Left lung (tissue), 10 donors: ENCODE data around the gene PSPC1. TPM values are rescaled to one million over a fixed set of nuclear protein-coding genes. Genes with fewer than 3 reads are reported as not detected.

Experiments used
- ATAC-seq: fragments of 200-7000 bp; cut with Tn5 transposase; one replicate; pipeline ENCODE4 v1.9.1; 2020; ENCODE audit warnings: moderate library complexity
- DNase-seq, 4 donors: peaks; one replicate each; pipeline ENCODE4 v3.0.0-alpha.2; 2013 to 2020
- H3K27ac ChIP-seq, 2 donors: fragments of 200-600 bp; sonication (generic) in 1 of 2; one replicate each; pipeline versions ENCODE4 v1.5.0 to v1.8.0; 2020 to 2021
- H3K27me3 ChIP-seq, 2 donors: fragments of 200-600 bp; sonication (generic) in 1 of 2; one replicate each; pipeline versions ENCODE4 v1.5.0 to v1.8.0; 2020 to 2021
- H3K36me3 ChIP-seq, 2 donors: fragments of 200-600 bp; sonication (generic) in 1 of 2; one replicate each; pipeline versions ENCODE4 v1.5.0 to v1.8.0; 2020 to 2021
- H3K4me1 ChIP-seq, 2 donors: fragments of 200-600 bp; one replicate each; pipeline ENCODE4 v1.8.0; 2021
- H3K4me3 ChIP-seq, 2 donors: fragments of 200-600 bp; sonication (generic) in 1 of 2; one replicate each; pipeline versions ENCODE4 v1.5.0 to v1.8.0; 2020 to 2021; ENCODE audit warnings: mild to moderate bottlenecking in 1 of 2
- H3K9me3 ChIP-seq, 2 donors: fragments of 200-600 bp; sonication (generic) in 1 of 2; one replicate each; pipeline versions ENCODE4 v1.5.0 to v1.8.0; 2020 to 2021
- CTCF ChIP-seq, 2 donors: fragments of 200-600 bp; sonication (generic) in 1 of 2; IDR thresholded peaks; one replicate each; pipeline versions ENCODE4 v1.5.0 to v1.8.0; 2021; ENCODE audit warnings: antibody characterized with exemption in 2 of 2
- intact Hi-C, 2 donors: fragments of 100-400 bp; cut with DNase I; formaldehyde crosslinking; loops; one replicate each; pipeline versions ENCODE4 v1.11.2 to v1.14.2; 2022
- polyA plus RNA-seq, 6 donors: library from polyadenylated mRNA; unstranded; fragments of 120-200 nt; gene quantifications; one replicate each; pipeline ENCODE4 v1.2.1, GENCODE V29; 2013; ENCODE audit not compliant: insufficient read length in 6 of 6
- total RNA-seq, 2 donors: library from RNA; stranded (reverse); fragmentation: NEBNext Ultra II Directional; extraction: Animal tissue kit (Norgen Biotek cat#: 25700); gene quantifications; one replicate each; pipeline ENCODE4 v1.2.1, GENCODE V29; 2021
- donor health status: DM: no; HTN: yes; CAD: no.
- donor health status: DM: no; HTN: no; CAD: no.

The PSPC1 gene
- total and polyA plus RNA-seq, 8 donors = 34.8 to 86.2 (median 76.1) TPM

GRCh38 chr13:19764237-19764636 is 18.5 kb downstream of the PSPC1 start:
- no peaks in the 10 kb centered on the region for H3K27me3 ChIP-seq
- no peak for ATAC-seq

GRCh38 chr13:19763618-19764017 is 19.1 kb downstream of the PSPC1 start:
- intact Hi-C loops = no loop called here
- Histone ChIP-seq H3K27me3 (no peaks in the 10 kb centered on the region), H3K4me1 (peaks cover 0 to 33% of the 10 kb centered on the region in 2 donors), H3K27ac (no peak overlapping the region), H3K9me3 (no peaks in the 10 kb centered on the region), H3K4me3 (no peak overlapping the region), H3K36me3 (peaks cover 0 to 59% of the 10 kb centered on the region in 2 donors)
- DNase-seq (no peak), ATAC-seq (no peak)
- TF ChIP-seq CTCF (IDR thresholded peaks at IDR 0.05) = no peak

More at GRCh38 chr13:19764237-19764636, 18.5 kb downstream of the PSPC1 start:
- Histone ChIP-seq H3K27ac (no peak overlapping the region), H3K4me3 (no peak overlapping the region), H3K4me1 (peaks cover 0 to 33% of the 10 kb centered on the region in 2 donors), H3K36me3 (peaks cover 0 to 57% of the 10 kb centered on the region in 2 donors), H3K9me3 (no peaks in the 10 kb centered on the region)
- no peak for TF ChIP-seq CTCF (IDR thresholded peaks at IDR 0.05)
- intact Hi-C loops = no loop called here
- DNase-seq = no peak

GRCh38 chr13:19759669-19760068 is 23.1 kb downstream of the PSPC1 start:
- H3K4me1 ChIP-seq = peaks cover 0 to 7% of the 10 kb centered on the region in 2 donors
- H3K36me3 ChIP-seq = peaks cover 0 to 79% of the 10 kb centered on the region in 2 donors
- no peak for ATAC-seq
- DNase-seq = no peak
- intact Hi-C loops = no loop called here
- no peaks in the 10 kb centered on the region for H3K27me3 ChIP-seq
- H3K4me3 ChIP-seq = no peak overlapping the region
- no peak overlapping the region for H3K27ac ChIP-seq
- no peaks in the 10 kb centered on the region for H3K9me3 ChIP-seq
- no peak for TF ChIP-seq CTCF (IDR thresholded peaks at IDR 0.05)

GRCh38 chr13:19742643-19743042 is 40.1 kb downstream of the PSPC1 start:
- DNase-seq (no peak), ATAC-seq (no peak)
- TF ChIP-seq CTCF (IDR thresholded peaks at IDR 0.05) = no peak
- Histone ChIP-seq H3K27me3 (no peaks in the 10 kb centered on the region), H3K36me3 (peaks cover 0 to 89% of the 10 kb centered on the region in 2 donors), H3K4me3 (no peak overlapping the region), H3K27ac (no peak overlapping the region), H3K4me1 (no peaks in the 10 kb centered on the region), H3K9me3 (no peaks in the 10 kb centered on the region)
- intact Hi-C loops = no loop called here

- Histone ChIP-seq H3K36me3 (peaks cover 0 to 77% of the 10 kb centered on the region in 2 donors), H3K4me3 (no peak overlapping the region), H3K27me3 (no peaks in the 10 kb centered on the region), H3K9me3 (no peaks in the 10 kb centered on the region), H3K4me1 (no peaks in the 10 kb centered on the region), H3K27ac (no peak overlapping the region)
- no peak for ATAC-seq
- TF ChIP-seq CTCF (IDR thresholded peaks at IDR 0.05) = no peak
- intact Hi-C loops = no loop called here
- no peak for DNase-seq
These were observed 44.7 kb downstream of the PSPC1 start for GRCh38 chr13:19737844-19738557.
